H1 (cell line): Measurements from ENCODE around the gene HOXA11.

ENCODE experiments used
- JUND ChIP-seq: IDR thresholded peaks from 2 replicates; pipeline ENCODE4 v1.6.1; 2011; ENCODE audit warnings: mild to moderate bottlenecking, improper control_type of control experiment, low read length
- POLR2A ChIP-seq, 2 experiments: IDR thresholded peaks; 1 replicate in 1 of 2; 2 replicates in 1 of 2; pipeline ENCODE4 v1.6.1; 2011; ENCODE audit warnings: low read depth in 2 of 2, low read length in 2 of 2, mild to moderate bottlenecking in 2 of 2; ENCODE audit errors: control extremely low read depth in 1 of 2
- TF ChIP-seq, protein P1 (sequence below), 3 experiments: IDR thresholded peaks; 1 replicate in 2 of 3; 2 replicates in 1 of 3; pipeline versions ENCODE4 v1.5.1 to v1.6.1; 2011; ENCODE audit warnings: low read length in 3 of 3, mild to moderate bottlenecking in 3 of 3, inconsistent platforms in 2 of 3, low read depth in 1 of 3, moderate library complexity in 1 of 3; ENCODE audit not compliant: insufficient read depth in 1 of 3; ENCODE audit errors: control extremely low read depth in 1 of 3

GRCh38 chr7:27207348-27207985 is 22.4 kb upstream of the HOXA11 start:
- no peak for TF ChIP-seq POLR2A (IDR thresholded peaks at IDR 0.05; ENCODE audit: control extremely low read depth in 1 of 2, low read depth in 2 of 2, low read length in 2 of 2)
- TF ChIP-seq, protein P1, sequence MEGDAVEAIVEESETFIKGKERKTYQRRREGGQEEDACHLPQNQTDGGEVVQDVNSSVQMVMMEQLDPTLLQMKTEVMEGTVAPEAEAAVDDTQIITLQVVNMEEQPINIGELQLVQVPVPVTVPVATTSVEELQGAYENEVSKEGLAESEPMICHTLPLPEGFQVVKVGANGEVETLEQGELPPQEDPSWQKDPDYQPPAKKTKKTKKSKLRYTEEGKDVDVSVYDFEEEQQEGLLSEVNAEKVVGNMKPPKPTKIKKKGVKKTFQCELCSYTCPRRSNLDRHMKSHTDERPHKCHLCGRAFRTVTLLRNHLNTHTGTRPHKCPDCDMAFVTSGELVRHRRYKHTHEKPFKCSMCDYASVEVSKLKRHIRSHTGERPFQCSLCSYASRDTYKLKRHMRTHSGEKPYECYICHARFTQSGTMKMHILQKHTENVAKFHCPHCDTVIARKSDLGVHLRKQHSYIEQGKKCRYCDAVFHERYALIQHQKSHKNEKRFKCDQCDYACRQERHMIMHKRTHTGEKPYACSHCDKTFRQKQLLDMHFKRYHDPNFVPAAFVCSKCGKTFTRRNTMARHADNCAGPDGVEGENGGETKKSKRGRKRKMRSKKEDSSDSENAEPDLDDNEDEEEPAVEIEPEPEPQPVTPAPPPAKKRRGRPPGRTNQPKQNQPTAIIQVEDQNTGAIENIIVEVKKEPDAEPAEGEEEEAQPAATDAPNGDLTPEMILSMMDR (IDR thresholded peaks at IDR 0.05; ENCODE audit: control extremely low read depth in 1 of 3, insufficient read depth in 1 of 3, low read depth in 1 of 3, low read length in 3 of 3) = no peak
- no peak for TF ChIP-seq JUND
